Cardiac atrium fibroblast (primary cell): ENCODE data around the gene KAT2A. TPM values are rescaled to one million over a fixed set of nuclear protein-coding genes. Genes with fewer than 3 reads are reported as not detected.

Source experiments
- total RNA-seq: library from RNA; depleted of rRNA; stranded (reverse); fragments of >200 nt; gene quantifications from 2 replicates; pipeline ENCODE4 v1.2.3, GENCODE V29; 2015

The KAT2A gene
- 9.9 and 10.2 TPM in 2 replicates for total RNA-seq

DNA sequence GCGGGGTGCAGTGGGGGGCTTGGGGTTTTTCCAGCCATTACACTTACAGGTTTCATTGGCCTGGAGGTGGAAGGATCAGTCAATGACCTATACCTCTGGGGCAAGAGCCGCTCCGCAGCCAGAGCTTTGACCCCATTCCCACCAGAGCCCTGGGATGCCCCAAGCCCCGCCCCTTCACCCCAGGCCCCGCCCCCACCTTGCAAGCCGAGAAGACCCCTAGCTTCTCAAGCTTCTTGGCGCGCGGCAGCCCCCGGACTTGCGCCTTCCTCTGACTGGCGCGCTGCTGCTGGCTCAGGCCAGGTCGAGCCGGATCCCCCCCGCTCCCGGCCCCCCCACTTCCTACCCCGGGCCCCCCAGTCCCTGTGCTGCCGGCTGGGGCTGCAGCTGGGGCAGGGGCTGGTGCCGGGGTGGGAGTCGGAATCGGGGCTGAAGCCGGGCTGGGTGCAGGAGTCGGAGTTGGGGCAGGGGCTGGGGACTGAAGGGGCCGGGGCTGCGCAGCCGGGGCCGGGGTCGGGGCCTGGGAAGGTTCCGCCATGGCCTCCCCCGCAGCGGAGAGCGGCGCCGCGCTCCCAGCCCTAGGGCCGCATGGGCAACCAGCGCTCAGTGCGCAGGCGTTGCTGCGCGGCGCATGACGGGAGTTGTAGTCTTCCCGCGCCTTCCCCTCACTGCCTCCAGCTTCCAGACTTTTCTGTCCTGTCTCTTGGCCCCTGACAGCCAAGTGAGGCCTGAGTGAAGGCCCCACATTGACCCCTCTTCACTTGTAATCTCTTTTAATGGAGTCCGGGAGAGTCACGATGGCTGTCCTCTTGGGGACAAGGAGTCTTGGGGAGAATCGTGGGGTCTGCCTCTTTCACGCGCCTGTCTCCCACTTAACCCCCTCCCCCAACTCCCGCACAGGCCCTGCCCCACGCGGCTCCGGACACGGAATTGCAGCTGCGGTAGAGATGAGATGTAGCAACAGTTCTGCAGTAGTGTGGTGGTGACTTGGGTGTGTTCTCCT lies at the start of gene KAT2A:
Gene KAT2A, minus strand, starts transcription at position 598 of the 1,000 bp plus-strand sequence. Its CDS starts 63 bp downstream, at position 535.

DNA sequence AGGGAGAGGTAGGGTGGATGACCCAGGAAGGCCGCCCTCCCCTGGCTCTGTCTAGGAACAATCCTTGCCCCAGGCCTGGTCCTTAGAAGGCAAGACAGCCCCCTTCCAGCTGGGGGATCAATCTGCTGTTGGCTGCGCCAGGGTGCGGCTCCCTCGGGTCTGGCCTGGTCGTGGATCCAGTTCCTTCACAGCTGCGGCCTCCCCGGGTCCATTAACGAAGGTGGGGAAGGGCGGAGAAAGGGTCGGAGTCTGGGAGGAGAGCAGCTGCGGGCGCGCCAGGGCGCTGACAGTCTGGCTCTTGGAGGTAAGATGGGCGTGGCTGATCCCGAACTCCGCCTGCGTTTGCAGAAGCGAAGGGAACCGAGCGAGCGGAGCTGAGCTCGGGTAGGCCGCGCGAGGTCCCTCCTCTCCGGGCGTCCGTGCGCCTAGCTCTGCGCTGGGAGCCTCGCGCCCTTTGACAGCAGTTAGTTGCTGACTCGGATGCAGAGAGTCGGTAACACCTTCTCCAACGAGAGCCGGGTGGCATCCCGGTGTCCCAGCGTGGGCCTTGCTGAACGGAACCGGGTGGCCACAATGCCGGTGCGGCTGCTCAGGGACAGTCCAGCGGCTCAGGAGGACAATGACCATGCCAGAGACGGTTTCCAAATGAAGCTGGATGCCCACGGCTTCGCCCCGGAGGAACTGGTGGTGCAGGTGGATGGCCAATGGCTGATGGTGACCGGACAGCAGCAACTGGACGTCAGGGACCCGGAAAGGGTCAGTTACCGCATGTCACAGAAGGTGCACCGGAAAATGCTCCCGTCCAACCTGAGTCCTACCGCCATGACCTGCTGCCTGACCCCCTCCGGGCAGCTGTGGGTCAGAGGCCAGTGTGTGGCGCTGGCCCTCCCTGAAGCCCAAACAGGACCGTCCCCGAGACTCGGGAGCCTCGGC lies 1.5 kb upstream of the KAT2A start, which contains the start of gene HSPB9:
Gene HSPB9, plus strand, starts transcription at position 434 of the 933 bp plus-strand sequence. Its CDS starts 47 bp downstream, at position 481.

DNA sequence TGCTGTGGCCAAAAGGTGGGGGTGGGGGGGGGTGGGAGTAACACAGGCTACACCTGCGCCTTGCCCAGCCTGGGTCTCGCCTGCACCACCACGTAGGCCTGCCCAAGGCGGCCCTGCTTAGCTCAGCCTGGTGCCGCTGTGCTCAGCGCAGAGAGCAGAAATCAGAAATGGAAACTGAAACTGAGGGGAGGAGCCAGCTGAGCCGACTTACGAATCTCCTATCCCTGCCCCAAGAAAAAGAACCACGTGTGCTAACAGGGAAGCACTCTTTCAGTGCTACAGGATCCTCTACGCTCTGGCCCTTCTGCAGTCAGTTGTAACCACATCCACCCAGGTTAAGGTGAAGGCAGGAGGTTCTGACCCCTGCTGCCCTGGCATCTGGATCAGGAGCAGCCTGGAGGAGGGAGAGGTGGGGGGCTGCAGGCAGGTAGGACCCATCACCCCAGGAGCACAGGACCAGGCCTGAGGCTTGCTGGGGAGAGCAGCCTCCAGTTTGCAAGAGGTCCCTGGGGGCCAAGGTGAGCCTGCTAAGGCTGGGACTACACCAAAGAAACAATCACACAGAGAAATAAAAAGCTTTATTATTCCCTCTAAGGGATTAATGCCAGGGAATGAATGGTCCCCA lies 8.5 kb downstream of the KAT2A start, which contains the start of gene DHX58:
Gene DHX58, minus strand, starts transcription at position 163 of the 625 bp plus-strand sequence. CDS start 822 bp downstream, outside the sequence.

GRCh38 chr17:42097691-42098631 lies 23.2 kb downstream of the KAT2A start, which contains the start of gene ZNF385C:
Gene ZNF385C (minus strand): TSS chr17:42098473. CDS start chr17:42063056, 35,417 bp downstream.

Other genes starting within 250 kb of the KAT2A start
- gene ACLY, start 202.4 kb downstream of the KAT2A start, total RNA-seq = 187 and 262 TPM in 2 replicates
- 0.16 and 0.18 TPM in 2 replicates for gene ODAD4, start 190.8 kb downstream of the KAT2A start, total RNA-seq
- 64.6 and 82.6 TPM in 2 replicates for gene CNP, start 154.6 kb downstream of the KAT2A start, total RNA-seq
- gene DNAJC7, start 103.9 kb downstream of the KAT2A start, total RNA-seq = 51.7 and 54.7 TPM in 2 replicates
- 60.7 and 84.6 TPM in 2 replicates for gene NKIRAS2, start 101.3 kb downstream of the KAT2A start, total RNA-seq
- 0.18 and 0.49 TPM in 2 replicates for gene C17orf113, start 70.8 kb downstream of the KAT2A start, total RNA-seq
- not detected in 2 replicates for gene ZNF385C, start 22.9 kb downstream of the KAT2A start, total RNA-seq
- 6.3 and 10.4 TPM in 2 replicates for gene DHX58, start 8.7 kb downstream of the KAT2A start, total RNA-seq
- not detected in 2 replicates for gene HSPB9, start 1.4 kb upstream of the KAT2A start, total RNA-seq
- 120 and 154 TPM in 2 replicates for gene RAB5C, start 33.6 kb upstream of the KAT2A start, total RNA-seq
- gene KCNH4, start 59.8 kb upstream of the KAT2A start, total RNA-seq = not detected in 2 replicates
- gene HCRT, start 64.1 kb upstream of the KAT2A start, total RNA-seq = not detected in 2 replicates
- 16.8 and 22.5 TPM in 2 replicates for gene GHDC, start 73.1 kb upstream of the KAT2A start, total RNA-seq
- 20.6 and 22.9 TPM in 2 replicates for gene STAT5B, start 155.0 kb upstream of the KAT2A start, total RNA-seq
- 27.3 and 34.0 TPM in 2 replicates for gene STAT5A, start 167.1 kb upstream of the KAT2A start, total RNA-seq